HG03066 (cell line): ENCODE data around the gene MSI2.

Source experiments
- ATAC-seq: cut with Tn5 transposase; IDR thresholded peaks from one replicate; pipeline ENCODE4 v1.9.1; 2021; ENCODE audit warnings: low read depth; ENCODE audit not compliant: unreplicated experiment

MSI2 gene

GRCh38 chr17:57684711-57685498 is 428.6 kb downstream of the MSI2 start:
- ATAC-seq: no peak

- ATAC-seq: no peak
These were observed 429.3 kb downstream of the MSI2 start for GRCh38 chr17:57685499-57686132.

GRCh38 chr17:57687642-57688041 is 431.3 kb downstream of the MSI2 start:
- no peak for ATAC-seq

GRCh38 chr17:57689254-57689653 is 432.9 kb downstream of the MSI2 start:
- no peak for ATAC-seq

GRCh38 chr17:57691939-57692338 is 435.6 kb downstream of the MSI2 start:
- ATAC-seq: no peak

GRCh38 chr17:57692770-57693169 is 436.4 kb downstream of the MSI2 start:
- ATAC-seq: no peak

GRCh38 chr17:57694051-57694450 is 437.7 kb downstream of the MSI2 start:
- ATAC-seq: no peak

GRCh38 chr17:57696050-57696449 is 439.7 kb downstream of the MSI2 start:
- ATAC-seq: no peak

GRCh38 chr17:57697197-57697596 is 440.9 kb downstream of the MSI2 start:
- ATAC-seq: no peak

- no peak for ATAC-seq
These were observed 441.8 kb downstream of the MSI2 start for GRCh38 chr17:57697891-57698711.

GRCh38 chr17:57699751-57700219 is 443.5 kb downstream of the MSI2 start:
- ATAC-seq: no peak

GRCh38 chr17:57701124-57701523 is 444.8 kb downstream of the MSI2 start:
- no peak for ATAC-seq

GRCh38 chr17:57703273-57703672 is 446.9 kb downstream of the MSI2 start:
- ATAC-seq: no peak

- ATAC-seq: no peak
These were observed 448.1 kb downstream of the MSI2 start for GRCh38 chr17:57704448-57704847.

- no peak for ATAC-seq
These were observed 449.8 kb downstream of the MSI2 start for GRCh38 chr17:57705921-57706695.

GRCh38 chr17:57706761-57707160 is 450.4 kb downstream of the MSI2 start:
- no peak for ATAC-seq

- no peak for ATAC-seq
These were observed 451.6 kb downstream of the MSI2 start for GRCh38 chr17:57707892-57708291.

- no peak for ATAC-seq
These were observed 452.1 kb downstream of the MSI2 start for GRCh38 chr17:57708410-57708809.

GRCh38 chr17:57713140-57713539 is 456.8 kb downstream of the MSI2 start:
- no peak for ATAC-seq

GRCh38 chr17:57714665-57715180 is 458.4 kb downstream of the MSI2 start:
- no peak for ATAC-seq
